Measurements from ENCODE around the gene AVPR2.

The AVPR2 gene

DNA sequence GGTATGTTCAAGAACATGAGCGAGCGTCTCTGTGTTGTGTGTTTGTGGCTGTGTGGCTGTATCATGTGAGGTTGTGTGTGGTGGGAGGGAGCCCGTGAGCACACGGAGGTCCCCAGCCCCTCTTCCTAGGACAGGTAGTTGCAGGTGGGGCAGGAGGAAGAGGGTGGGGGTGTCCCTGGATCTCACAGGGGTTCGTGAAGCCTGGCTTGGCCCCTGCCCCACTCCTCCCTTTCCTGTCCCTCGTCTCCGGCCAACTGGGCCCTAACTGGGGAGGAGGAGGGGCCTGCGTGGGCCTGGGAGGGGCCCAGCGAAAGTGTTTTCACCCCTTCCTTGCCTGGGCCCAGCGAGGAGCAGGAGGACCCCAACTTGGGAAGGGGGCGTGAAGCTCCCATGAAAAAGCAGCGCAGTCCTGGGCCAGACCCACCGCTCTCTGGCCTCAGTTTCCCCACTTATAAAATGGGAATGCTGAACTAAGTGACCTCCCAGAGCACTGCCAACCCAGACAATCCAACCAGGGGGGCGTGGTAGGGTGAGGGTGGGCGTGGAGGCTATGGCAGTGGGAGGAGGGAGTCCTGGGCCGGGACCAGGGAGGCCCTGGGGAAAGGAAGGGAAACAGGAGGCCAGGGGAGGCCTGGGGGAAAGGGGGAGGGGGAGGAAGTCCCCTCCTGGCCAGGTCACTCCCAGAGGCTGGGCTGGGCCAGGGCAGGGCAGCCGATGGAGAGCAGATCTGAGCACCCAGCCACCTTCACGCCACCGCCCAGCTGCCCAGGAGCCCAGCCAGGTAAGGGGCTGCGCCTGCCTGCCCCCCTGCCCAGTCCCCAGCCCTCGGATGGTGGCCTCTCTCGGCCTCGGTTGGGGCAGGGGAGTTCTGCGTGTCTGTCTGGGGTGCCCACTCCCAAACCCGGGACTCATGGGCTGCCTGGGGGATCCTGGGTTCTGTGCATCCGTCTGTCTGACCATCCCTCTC lies at the start of gene AVPR2:
Gene AVPR2 (plus strand): TSS at position 683 of the 967 bp plus-strand sequence. CDS start 473 bp downstream, outside the sequence.
- no peak for DNase-seq (ENCODE audit: low read depth)

DNA sequence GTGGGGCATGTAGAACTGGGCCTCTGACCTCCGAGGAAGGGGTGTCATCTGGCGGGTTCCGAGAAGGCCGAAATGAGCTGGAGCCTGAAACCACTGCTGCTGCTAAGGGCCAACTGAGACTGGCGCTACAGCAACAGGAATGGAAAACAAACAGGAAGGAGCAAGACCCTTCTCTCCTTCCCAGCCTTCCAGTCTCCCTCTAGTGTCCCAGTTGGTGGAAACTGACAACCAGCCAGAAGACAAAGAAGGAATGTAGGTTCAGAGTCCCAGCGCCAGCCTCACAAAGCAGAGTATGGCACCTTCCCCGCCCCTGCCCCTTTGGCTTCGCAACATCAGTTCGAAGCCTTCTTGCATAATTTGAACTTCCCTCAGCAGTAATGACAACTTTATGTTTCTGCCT lies 49.8 kb upstream of the AVPR2 start:
- no peak for DNase-seq (ENCODE audit: low read depth)

DNA sequence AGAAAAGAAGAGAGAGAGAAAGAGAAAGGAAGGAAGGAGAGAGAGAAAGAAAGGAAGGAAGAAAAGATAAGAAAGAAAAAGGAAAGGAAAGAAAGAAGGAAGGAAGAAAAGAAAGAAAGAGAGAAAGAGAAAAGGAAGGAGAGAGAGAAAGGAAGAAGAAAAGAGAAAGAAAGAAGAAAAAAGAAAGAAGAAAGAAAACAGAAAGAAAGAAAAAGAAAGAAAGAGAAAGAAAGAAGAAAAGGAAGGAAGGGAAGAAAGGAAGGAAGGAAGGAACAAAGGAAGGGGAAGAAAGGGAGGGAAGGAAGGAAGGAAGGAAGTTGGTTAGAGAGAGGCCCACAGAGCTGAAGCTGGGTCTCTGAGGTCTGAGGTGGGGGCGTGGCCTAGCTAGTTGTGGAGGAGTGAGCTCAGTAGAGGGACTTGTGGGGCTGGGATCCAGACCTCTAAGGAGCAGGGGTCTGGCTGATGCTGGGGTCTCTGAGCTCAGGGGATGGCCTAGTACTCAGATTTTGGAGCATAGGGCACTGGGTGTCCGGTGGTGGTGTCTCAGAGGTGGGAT lies 47.0 kb upstream of the AVPR2 start:
- DNase-seq (ENCODE audit: low read depth) = no peak

DNA sequence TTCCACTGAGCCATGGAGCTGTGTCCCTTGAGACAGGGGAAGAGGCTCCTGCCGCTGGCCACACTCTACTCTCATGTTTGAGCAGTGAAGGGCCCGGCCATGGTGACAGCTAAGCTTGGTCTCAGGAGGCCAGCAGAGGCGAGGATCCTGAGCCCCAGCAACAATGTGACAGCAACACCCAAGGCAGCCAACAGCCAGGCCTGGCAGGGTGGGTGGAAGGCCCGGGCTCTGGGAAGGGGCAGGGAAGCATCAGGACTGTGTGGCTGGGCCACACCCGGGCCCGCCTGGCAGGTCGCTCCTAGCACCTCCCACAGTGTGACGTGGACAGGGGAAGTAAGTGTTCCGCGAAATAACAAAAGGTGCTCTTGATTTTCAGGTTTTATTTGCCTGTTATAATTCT lies 43.3 kb upstream of the AVPR2 start:
- no peak for DNase-seq (ENCODE audit: low read depth)

DNA sequence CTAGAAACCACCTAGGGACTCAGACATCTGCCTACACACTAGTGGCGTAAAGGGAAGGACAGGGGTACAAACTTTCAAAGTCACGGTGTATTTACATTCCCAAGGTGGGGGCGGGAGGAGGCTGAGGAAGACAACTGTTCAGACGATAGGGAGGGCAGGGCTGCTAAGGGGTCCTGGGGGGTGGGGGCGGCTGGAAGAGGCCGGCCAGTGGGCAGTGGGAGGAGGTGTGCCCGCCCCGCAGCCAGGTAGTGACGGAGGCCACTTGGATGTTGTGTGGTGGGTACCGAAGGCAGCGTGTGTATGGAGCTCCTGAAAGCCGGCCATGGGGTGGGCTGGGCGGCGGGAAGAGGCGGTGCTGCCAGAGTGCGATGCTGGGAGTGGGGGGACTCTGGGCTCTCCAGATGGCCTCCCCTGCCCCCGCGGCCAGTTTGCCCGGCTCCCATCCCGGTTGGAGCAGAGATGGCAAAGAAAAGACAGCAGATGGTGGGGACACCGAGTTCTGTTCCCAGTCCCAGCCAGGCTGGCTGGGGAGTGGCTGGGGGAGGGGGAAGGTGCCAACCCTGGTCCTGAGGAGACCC lies 42.7 kb upstream of the AVPR2 start:
- no peak for DNase-seq (ENCODE audit: low read depth)

DNA sequence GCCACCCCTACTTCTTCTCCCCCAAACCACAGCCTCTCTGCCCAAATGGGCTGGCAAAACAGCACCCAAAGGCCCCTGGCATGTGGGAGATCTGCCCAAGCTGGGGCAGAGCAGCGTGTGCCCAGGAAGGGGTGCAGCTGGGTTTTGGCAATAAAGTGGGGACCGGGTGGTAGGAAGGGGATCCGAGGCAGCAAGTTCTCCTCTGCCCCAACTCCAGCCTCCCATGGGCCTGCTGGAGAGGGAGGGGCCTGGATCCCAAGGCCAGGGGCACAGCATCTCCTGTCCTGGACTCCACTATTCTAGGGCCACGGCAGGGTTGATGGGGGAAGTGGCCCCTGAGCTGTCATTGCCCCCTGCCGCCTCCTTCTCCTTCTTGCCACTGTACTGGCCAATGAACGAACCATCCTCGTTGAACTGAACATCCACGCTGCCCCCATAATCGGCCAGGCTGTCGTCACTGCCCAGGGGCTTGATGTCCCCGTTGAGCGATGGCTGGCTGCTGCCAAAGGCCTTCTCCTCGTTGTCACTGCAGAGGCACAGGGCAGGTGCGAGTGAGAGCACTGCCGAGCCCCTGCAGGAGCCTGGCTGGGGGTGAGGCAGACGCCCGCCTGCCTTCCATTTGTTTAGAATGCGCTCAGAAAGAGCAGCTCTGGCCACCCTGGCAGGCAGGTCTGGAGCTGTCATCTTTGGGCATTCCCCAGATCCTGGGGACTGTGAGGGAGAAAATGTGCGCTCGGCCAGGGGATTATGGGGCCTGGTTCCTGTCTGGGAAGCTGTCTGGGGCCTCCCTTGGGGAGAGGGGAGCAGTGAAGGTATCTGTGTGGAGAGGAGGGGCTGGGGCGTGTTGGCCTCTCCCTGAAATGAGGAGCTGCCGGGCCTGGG lies 41.9 kb upstream of the AVPR2 start:
- no peak for DNase-seq (ENCODE audit: low read depth)

DNA sequence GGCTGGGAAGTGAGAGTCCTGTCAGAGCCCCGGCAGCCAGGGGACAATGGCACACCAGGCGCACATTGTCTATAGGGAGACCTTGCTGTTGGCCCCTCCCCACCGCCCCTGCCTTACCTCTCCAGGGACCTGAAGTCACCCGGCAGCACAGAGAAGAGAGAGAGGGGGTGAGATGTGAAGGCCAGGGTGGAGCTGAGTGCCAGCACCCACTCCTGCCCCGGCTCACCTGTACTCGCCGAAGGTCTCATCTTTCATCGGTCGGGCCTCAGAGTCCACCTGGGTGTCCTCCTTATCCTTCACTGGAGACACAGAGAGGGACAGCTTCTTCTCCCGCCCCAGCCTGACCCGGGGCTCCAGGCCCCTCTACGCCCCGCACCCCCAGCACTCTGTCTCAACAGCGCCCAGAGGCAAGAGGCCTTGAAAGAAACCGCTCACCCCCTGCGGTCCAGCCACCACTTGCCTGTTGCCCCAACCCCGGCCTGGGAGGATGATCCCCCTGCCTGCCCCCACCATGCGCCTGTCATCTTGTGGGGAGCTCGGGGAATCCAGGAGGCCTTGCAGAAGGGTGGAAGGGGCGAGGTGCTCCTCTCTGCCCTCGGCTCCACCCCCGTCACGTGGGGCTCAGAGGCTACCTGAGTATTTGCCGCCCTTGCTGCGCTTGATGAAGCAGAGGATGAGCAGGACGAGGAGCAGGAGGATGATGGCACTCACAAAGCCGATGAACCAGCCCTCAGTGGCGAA lies 41.1 kb upstream of the AVPR2 start:
- DNase-seq (ENCODE audit: low read depth) = no peak

DNA sequence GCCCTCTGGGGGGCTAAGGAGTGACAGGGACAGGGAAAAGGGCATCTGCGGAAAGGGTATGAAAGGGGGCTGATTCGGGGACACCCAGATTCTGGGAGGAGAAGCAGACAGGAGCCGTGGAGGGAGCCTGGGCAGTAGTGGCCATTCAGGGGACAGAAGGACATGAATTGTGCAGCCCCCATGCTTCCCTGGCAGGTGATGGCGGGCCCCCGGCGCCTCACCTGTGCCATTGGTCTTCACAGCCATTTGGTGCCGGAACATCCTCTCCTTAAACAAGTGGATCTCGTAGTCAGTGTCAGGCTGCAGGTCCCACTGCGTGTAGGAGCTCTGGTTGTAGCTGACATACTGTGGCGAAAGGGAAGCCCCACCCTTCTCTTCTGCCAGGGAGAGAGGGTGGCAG lies 40.4 kb upstream of the AVPR2 start:
- DNase-seq (ENCODE audit: low read depth) = no peak

DNA sequence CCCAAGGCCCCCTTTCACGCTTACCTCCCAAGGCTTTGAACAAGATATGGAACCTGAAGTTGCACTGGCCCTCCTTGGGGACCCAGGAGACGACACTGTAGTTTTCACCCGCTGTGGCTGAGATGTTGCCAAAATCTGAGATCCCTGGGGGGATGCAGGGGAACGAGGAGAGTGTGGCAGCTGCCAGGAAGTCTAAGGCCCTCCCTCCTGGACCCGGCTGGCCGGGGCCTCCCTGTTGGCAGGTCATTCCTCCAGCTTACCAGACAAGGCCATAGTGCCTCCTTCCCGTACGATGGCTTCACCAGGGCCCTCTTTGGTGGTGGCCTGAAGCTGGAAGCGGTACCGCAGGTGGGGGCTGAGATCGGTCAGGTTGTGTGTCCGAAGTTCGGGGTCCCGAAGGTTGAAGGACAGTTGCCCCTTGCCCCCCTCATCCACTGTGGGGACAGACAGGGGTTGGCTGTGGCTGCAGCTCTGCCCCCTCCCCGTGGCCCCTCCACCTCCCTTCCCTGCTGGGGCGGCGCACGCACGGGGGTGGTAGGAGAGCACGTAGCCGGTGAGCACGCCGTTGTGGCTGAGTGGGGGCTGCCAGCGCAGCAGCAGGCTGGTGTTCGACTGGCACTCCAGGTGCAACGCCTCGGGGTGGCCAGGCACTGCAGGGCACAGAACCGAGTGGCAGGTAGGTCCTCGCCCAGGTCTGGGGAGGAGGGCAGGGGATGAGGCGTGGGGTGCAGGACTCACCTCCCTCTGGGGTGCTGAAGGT lies 39.7 kb upstream of the AVPR2 start:
- DNase-seq (ENCODE audit: low read depth) = no peak

DNA sequence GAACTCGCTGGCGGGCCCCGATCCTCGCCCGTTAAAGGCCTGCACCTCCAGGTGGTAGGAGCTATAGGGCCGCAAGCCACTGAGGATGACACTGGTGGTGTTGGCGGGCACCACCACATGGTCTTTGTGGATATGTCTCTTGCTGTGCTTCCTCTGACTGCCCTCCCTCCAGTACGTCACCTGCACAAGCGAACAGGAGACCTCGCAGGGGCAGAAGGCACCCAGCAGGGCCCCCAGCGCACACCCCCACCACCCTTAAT lies 39.2 kb upstream of the AVPR2 start:
- DNase-seq (ENCODE audit: low read depth) = no peak

DNA sequence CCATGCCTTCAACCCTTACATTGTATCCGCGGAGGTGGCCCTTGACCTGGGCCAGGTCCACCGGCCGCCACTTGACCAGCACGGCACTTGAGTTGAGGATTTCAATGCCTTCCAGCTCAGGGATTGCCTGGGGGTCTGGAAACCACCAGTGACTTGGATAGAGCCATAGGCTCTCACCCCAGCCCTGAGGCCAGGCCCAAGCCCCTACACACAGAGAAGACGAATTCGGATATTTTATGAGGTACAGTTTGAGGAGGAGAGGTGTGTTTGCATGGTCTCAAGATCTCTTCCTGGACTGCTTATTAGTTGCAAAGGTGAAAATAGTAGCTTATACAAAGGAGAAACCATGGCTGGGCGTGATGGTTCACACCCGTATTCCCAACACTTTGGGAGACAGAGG lies 38.8 kb upstream of the AVPR2 start:
- no peak for DNase-seq (ENCODE audit: low read depth)

DNA sequence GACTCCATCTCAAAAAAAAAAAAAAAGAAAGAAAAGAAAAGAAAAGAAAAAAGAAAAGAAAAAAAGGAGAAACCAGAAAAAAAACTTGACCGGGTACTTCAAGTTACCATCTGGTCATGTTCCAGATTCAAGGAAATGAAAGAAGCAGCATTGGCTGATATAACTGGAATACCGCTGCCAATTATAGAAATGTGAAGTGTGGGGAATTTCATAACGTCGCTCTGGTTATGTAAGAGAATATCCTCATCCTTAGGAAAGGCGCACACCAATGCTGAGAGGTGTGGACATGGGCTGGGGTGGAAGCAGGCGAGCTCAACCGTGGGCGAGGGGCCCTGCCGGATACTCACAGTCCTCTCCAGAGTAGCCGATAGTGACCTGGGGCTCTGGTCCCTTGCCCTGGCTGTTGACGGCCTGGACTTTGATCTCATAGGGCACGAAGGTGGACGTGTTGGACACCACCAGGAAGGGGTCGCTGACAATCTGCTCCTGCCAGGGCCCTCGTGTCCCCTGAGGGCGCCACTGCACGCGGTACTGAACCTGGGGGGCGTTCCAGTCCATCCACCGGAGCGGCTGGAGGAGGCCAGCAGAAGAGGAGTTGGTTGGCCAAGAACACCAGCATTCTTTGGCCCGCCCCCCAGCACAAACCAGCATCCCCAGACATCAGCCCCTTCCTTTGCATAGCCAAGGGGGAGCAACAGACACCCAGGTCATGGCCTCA lies 38.0 kb upstream of the AVPR2 start:
- no peak for DNase-seq (ENCODE audit: low read depth)

DNA sequence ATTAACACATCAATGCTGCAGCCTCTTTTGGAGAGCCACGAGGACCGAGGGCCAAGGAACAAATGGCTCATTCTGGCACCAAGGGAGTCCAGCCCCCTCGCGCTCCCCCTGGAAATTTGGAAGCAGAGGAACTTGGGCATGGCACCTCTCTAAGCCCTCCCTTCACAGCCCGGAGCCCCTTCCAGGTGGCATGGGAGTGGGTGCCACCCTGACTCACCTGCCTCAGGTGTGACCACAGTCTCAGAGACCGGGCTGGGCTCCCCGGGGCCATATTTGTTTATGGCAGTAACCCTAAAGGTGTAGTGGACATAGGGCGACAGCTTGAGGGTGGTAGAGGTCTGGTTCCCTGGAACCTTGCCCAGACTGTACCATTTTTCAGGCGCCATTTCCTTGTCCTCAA lies 37.3 kb upstream of the AVPR2 start:
- no peak for DNase-seq (ENCODE audit: low read depth)

DNA sequence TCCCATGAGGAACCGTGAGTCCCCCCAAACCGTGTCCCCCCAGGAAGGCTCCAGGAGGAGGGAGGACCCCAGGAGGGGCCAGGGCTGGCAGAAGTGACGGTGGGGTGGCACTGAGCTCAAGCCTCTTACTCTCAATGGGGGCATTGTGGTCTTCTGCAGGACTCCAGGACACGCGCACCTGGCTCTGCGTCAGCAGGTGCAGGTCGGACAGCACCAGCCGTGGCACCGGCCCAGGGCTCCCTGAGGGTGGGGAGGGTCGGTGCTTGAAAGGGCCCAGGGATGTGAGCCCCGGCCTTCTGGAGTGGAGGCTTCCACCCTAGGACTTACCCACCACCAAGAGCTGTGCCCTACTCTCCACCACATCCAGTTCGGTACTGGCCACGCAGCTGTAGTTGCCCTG lies 36.8 kb upstream of the AVPR2 start:
- no peak for DNase-seq (ENCODE audit: low read depth)

DNA sequence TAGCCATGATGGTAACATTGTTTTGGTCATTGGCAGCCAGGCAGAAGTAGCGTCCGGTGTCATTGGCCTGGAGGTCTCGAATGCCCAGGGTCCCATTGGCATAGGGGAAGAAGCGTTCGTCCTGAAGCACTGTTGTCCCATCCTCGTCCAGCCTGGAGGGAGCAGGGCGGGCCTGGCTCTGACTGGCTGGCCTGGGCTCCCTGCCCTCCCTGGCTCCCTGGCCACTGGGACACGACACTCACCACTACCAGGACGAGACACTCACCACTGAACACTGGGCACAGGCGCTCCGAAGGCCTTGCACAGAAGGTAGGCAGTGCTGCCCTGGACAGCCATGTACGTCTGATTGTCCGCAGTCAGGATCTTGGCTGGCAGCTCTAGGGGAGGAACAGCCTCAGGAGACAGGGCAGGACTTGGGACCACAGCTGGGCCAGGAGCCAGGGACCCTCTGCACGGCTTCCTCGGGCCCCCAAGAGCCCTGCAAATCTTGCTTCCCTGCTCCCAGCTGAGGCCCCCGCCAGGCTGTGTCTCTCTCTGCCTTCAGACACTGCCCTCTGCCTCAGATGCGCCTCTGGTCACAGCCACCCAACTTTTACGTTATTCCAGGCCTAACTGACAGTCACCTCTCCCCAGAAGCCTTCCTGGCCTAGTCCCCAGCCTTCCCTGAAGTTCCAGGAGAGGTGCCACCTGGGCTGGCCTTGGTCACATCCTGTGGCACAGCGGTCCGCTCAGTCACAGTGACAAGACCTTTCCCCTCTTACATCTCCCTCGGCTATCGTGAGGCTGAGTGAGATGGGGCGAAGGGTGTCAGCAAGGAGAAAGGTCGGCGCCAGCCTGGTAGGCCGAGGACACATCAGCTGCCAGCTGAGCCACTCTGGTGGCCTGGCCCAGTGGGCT lies 35.6 kb upstream of the AVPR2 start:
- DNase-seq (ENCODE audit: low read depth) = no peak

DNA sequence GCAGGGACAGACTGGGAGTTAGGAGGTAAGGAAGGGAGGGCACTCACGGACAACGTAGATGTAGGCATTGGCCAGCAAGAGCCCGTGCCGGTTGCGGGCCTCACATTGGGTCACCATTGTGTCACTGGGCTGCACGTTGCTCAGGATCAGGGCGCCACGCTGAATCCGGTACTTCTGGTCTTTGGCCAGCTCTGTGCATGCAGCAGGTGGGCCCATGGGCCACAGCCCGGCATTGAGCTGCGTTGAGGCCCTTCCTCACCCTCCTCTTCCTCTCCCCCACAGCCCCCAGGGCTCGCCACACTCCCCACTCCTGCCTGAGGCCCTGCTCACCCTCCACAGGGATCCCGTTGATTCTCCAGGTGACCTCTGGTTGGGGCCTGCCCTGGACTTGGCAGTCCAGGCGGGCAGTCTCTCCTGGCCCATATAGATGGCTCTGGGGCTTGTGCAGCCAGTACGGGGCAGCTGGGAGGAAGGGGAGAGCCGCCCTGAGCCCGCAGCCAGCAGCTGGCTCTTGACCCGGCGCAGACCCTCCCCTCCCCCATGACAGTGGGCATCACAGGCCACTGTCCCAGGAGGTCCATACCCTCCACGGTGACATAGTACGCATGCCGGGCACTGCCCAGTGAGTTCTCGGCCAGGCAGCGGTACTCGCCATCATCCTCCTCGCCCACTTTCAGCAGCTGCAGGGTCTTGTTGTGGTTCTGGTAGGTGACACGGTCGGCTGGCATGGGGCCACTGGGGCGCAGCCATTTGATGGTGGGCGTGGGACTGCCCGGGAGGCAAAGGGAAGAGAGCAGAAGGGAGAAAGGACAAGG lies 34.8 kb upstream of the AVPR2 start:
- DNase-seq (ENCODE audit: low read depth) = no peak

DNA sequence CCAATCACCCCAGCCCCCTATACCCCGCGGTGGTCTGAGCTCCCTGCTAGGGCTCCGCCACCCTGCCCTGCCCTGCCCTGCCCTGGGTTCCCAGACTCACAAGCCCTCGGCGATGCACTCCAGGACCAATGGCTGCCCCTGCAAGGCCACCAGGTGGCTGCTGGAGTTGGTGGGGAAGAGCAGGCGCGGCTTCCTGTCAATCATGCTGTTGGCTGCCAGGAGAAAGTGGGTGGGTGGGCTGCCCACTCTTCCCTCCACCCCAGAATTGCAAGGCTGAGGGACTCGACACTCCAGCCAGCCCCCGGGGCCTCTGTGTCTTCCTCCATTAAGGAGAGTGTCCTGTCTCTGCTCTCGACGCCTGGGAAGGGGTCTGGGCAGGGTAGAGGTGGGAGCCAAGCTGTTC lies 34.2 kb upstream of the AVPR2 start:
- no peak for DNase-seq (ENCODE audit: low read depth)

DNA sequence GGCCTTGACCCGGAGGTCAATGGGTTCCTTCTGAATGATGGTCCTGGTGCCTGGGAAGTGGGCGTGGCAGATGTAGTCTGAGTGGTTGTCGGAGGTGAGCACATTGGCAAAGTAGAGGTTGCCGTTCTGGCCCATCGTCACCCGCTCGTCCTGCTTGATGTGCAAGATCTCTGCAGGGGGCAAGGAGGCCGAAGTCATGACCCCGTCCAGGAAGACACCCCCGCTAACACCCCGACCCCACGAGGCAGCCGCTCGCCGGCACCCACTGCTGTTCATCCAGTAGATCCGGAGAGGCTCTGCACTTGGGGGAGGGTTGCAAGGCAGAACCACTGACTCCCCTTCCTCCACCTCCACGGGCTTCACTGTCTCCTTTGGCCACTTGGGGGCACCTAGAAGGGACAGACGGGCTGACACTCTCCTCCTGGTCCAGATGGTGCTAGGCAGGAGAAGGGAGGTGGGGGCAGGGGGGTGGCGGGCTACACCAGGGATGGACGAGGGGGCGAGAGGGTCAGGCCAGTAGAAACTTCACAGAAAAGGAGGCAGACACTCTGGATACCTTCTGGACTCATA lies 33.6 kb upstream of the AVPR2 start:
- DNase-seq (ENCODE audit: low read depth) = no peak

Data from stimulated activated CD8-positive, alpha-beta memory T cell treated with anti-CD3 and anti-CD28 coated beads, Interleukin-15, amount 100 ng/mL, for 24 hours (primary cell).